Gastroesophageal sphincter (tissue), 3 donors: ENCODE results near the gene CYLD.
A peak's percentile ranks its signal among the peaks of the same experiment; 100 is the strongest.

ENCODE experiments used
- CTCF ChIP-seq, 4 experiments: fragments of 200-600 bp in 2 of 4; fragments of 450-650 bp in 2 of 4; sonication (generic) in 1 of 4; IDR thresholded peaks; one replicate each; pipeline ENCODE4 v1.5.1; 2017 to 2019; ENCODE audit warnings: antibody characterized with exemption in 4 of 4, mild to moderate bottlenecking in 2 of 4, moderate library complexity in 2 of 4
- EP300 ChIP-seq: sonication (generic); formaldehyde crosslinking; IDR thresholded peaks from one replicate; pipeline ENCODE4 v1.6.1; 2017; ENCODE audit warnings: antibody characterized with exemption, mild to moderate bottlenecking
- POLR2A ChIP-seq, 2 donors: fragments of 450-650 bp; IDR thresholded peaks; one replicate each; pipeline ENCODE4 v1.6.1; 2017; ENCODE audit warnings: antibody characterized with exemption in 2 of 2, mild to moderate bottlenecking in 2 of 2, moderate library complexity in 1 of 2

GRCh38 chr16:50741781-50742575 is at the start of gene CYLD:
- TF ChIP-seq CTCF (IDR thresholded peaks at IDR 0.05) (no peak), EP300 (no peak), POLR2A (IDR thresholded peaks at IDR 0.05) (peak; percentile 45 to 77)
